HepG2 (cell line): ENCODE results near the gene INSR. TPM values are rescaled to one million over a fixed set of nuclear protein-coding genes. Genes with fewer than 3 reads are reported as not detected.
A peak's percentile ranks its signal among the peaks of the same experiment; 100 is the strongest.

Experiments used
- BRCA1 ChIP-seq: sonication (generic); formaldehyde crosslinking; IDR thresholded peaks from 2 replicates; pipeline ENCODE4 v1.4.0; 2020; ENCODE audit warnings: missing genetic modification reagents
- CREB3 ChIP-seq: sonication (generic); formaldehyde crosslinking; IDR thresholded peaks from 2 replicates; pipeline ENCODE4 v1.5.0; 2020; ENCODE audit warnings: missing genetic modification reagents
- E2F2 ChIP-seq: sonication (generic); formaldehyde crosslinking; IDR thresholded peaks from 2 replicates; pipeline ENCODE4 v1.4.0; 2020; ENCODE audit warnings: missing genetic modification reagents, borderline replicate concordance
- RORA ChIP-seq: sonication (generic); formaldehyde crosslinking; IDR thresholded peaks from 2 replicates; pipeline ENCODE4 v1.5.0; 2020; ENCODE audit warnings: mild to moderate bottlenecking, missing genetic modification reagents, moderate library complexity
- UBTF ChIP-seq: sonication (generic); formaldehyde crosslinking; IDR thresholded peaks from 2 replicates; pipeline ENCODE4 v1.4.0; 2020; ENCODE audit warnings: mild to moderate bottlenecking, missing genetic modification reagents
- ZNF318 ChIP-seq: sonication (generic); formaldehyde crosslinking; IDR thresholded peaks from 2 replicates; pipeline ENCODE4 v1.4.0; 2020; ENCODE audit warnings: mild to moderate bottlenecking, missing genetic modification reagents
- ZNF580 ChIP-seq: IDR thresholded peaks from 2 replicates; pipeline ENCODE4 v1.6.1; 2016; ENCODE audit warnings: low read depth, borderline replicate concordance
- ZSCAN9 ChIP-seq: IDR thresholded peaks from 2 replicates; pipeline ENCODE4 v1.6.1; 2016; ENCODE audit warnings: borderline replicate concordance
- polyA plus RNA-seq, 8 experiments: library from polyadenylated mRNA; depleted of rRNA in 3 of 8; stranded (reverse) in 7 of 8; unstranded in 1 of 8; fragments of >200 nt; fragmentation: Illumina TruSeq in 4 of 8; extraction: Trizol in 4 of 8; gene quantifications; 2 replicates each; pipeline versions ENCODE4 v1.2.1 to v1.2.3, GENCODE V29; 2011 to 2016; ENCODE audit warnings: low read depth in 4 of 8, missing spikeins in 1 of 8, mixed read lengths in 1 of 8; ENCODE audit not compliant: insufficient read depth in 1 of 8
- total RNA-seq, 5 experiments: library from RNA; depleted of rRNA; stranded (reverse); fragments of >200 nt; fragmentation: Illumina TruSeq; extraction: Trizol; gene quantifications; 2 replicates each; pipeline ENCODE4 v1.2.3, GENCODE V29; 2016; ENCODE audit warnings: low read depth in 1 of 5

Gene INSR
- total and polyA plus RNA-seq, 2 of the 13 experiments (the other 11 are each of a cell fraction or from before 2014, with no cell fraction given), result 24.2 to 29.8 TPM

GRCh38 chr19:7294558-7295212 lies 471 bp upstream of the INSR start (continued):
- 0 out of 2 replicates have a peak, but pooled peaks have one; percentile 59 for TF ChIP-seq ZNF318 (CRISPR knock-in tag)
- peak; percentile 90; the same call in 1 of the 2 replicates for TF ChIP-seq CREB3 (CRISPR knock-in tag)
- TF ChIP-seq E2F2 (CRISPR knock-in tag), result peak; percentile 49; the same call in 1 of the 2 replicates
- TF ChIP-seq RORA (CRISPR knock-in tag), result 0 out of 2 replicates have a peak, but pooled peaks have one; percentile 58
- TF ChIP-seq ZNF580, result peak; percentile 57; the same call in 1 of the 2 replicates
- 0 out of 2 replicates have a peak, but pooled peaks have one; percentile 7 for TF ChIP-seq UBTF
- peak; percentile 68; the same call in 1 of the 2 replicates for TF ChIP-seq ZSCAN9 (CRISPR knock-in tag)
- TF ChIP-seq BRCA1 (CRISPR knock-in tag), result peak; percentile 58; the same call in 1 of the 2 replicates
